IMR-90 (cell line): ENCODE results near the gene MRPL3. TPM values are rescaled to one million over a fixed set of nuclear protein-coding genes. Genes with fewer than 3 reads are reported as not detected.

ENCODE experiments used
- ATAC-seq: fragments of 200-7000 bp; cut with Tn5 transposase; 2 replicates; pipeline ENCODE4 v1.9.1; 2020; ENCODE audit warnings: low read depth, mild to moderate bottlenecking, moderate library complexity
- BruUV-seq: library from RNA; stranded (reverse); fragments of 400-500 nt; replicated peaks from 2 replicates; lab custom pipeline; 2021; lab: Mats Ljungman, UMichigan
- CTCF ChIA-PET: fragments of 300-600 bp; formaldehyde crosslinking; extraction: SDS; loops from one replicate; lab custom pipeline; 2021; ENCODE audit warnings: antibody characterized with exemption; lab: Yijun Ruan, JAX
- POLR2A ChIA-PET: fragments of 300-600 bp; sonication (Branson Sonifier 250); formaldehyde crosslinking; loops from one replicate; lab custom pipeline; 2022; ENCODE audit warnings: antibody characterized with exemption; ENCODE audit not compliant: unreplicated experiment; lab: Charles Lee
- DNase-seq: peaks from one replicate; pipeline ENCODE4 v3.0.0; 2013
- H2AFZ ChIP-seq: replicated peaks from 2 replicates; pipeline ENCODE3; 2013; ENCODE audit warnings: low read length, mild to moderate bottlenecking; ENCODE audit not compliant: poor library complexity
- H2AK5ac ChIP-seq: 2 replicates; pipeline ENCODE4 v1.6.1; 2013; ENCODE audit warnings: low read depth, low read length, inconsistent platforms
- H2AK9ac ChIP-seq: replicated peaks from 2 replicates; pipeline ENCODE3; 2013; ENCODE audit warnings: mild to moderate bottlenecking, low read depth, low read length, moderate library complexity; ENCODE audit not compliant: poor library complexity
- H2BK120ac ChIP-seq: 2 replicates; pipeline ENCODE4 v1.6.1; 2013; ENCODE audit warnings: low read depth, low read length, inconsistent platforms
- H2BK15ac ChIP-seq: 3 replicates; pipeline ENCODE4 v1.6.1; 2013; ENCODE audit warnings: low read depth, low read length, inconsistent platforms
- H2BK20ac ChIP-seq: 2 replicates; pipeline ENCODE4 v1.6.1; 2013; ENCODE audit warnings: low read depth, mild to moderate bottlenecking, inconsistent platforms, low read length, moderate library complexity
- H2BK5ac ChIP-seq: 2 replicates; pipeline ENCODE4 v1.6.1; 2013; ENCODE audit warnings: mild to moderate bottlenecking, low read depth, low read length, inconsistent platforms; ENCODE audit not compliant: poor library complexity, severe bottlenecking
- H3K14ac ChIP-seq: replicated peaks from 2 replicates; pipeline ENCODE4 v1.6.1; 2013; ENCODE audit warnings: low read depth, low read length, inconsistent platforms
- H3K18ac ChIP-seq: 2 replicates; pipeline ENCODE4 v1.6.1; 2013; ENCODE audit warnings: low read depth, low read length, control low read depth
- H3K23ac ChIP-seq: 2 replicates; pipeline ENCODE4 v1.6.1; 2013; ENCODE audit warnings: low read depth, low read length, inconsistent platforms
- H3K27ac ChIP-seq: 2 replicates; pipeline ENCODE4 v1.5.1; 2013; ENCODE audit warnings: mild to moderate bottlenecking, control low read depth, low read length; ENCODE audit not compliant: insufficient read depth
- H3K27me3 ChIP-seq: 2 replicates; pipeline ENCODE4 v1.6.1; 2013; ENCODE audit warnings: low read length; ENCODE audit not compliant: control insufficient read depth, insufficient read depth
- H3K36me3 ChIP-seq: 2 replicates; pipeline ENCODE4 v1.6.1; 2013; ENCODE audit warnings: low read length, mixed read lengths; ENCODE audit not compliant: control insufficient read depth, insufficient read depth
- H3K4ac ChIP-seq: 2 replicates; pipeline ENCODE4 v1.6.1; 2013; ENCODE audit warnings: low read depth, low read length, inconsistent platforms
- H3K4me1 ChIP-seq: 2 replicates; pipeline ENCODE4 v1.6.1; 2013; ENCODE audit warnings: low read length, mixed read lengths; ENCODE audit not compliant: control insufficient read depth, insufficient read depth
- H3K4me2 ChIP-seq: 2 replicates; pipeline ENCODE4 v1.6.1; 2013; ENCODE audit warnings: low read depth, mild to moderate bottlenecking, control low read depth, low read length, moderate library complexity
- H3K4me3 ChIP-seq: 2 replicates; pipeline ENCODE4 v1.5.1; 2013; ENCODE audit warnings: low read depth, mild to moderate bottlenecking, control low read depth, low read length, moderate library complexity; ENCODE audit not compliant: insufficient read depth
- H3K56ac ChIP-seq: 2 replicates; pipeline ENCODE4 v1.6.1; 2013; ENCODE audit warnings: low read length, inconsistent platforms; ENCODE audit not compliant: insufficient read depth; ENCODE audit errors: extremely low read depth
- H3K79me1 ChIP-seq, 2 experiments: 2 replicates each; pipeline ENCODE4 v1.6.1; 2013; ENCODE audit warnings: low read length in 2 of 2, inconsistent platforms in 1 of 2, low read depth in 1 of 2
- H3K9ac ChIP-seq: 2 replicates; pipeline ENCODE4 v1.6.1; 2013; ENCODE audit warnings: low read depth, low read length, control low read depth
- H3K9me1 ChIP-seq: 2 replicates; pipeline ENCODE4 v1.6.1; 2013; ENCODE audit warnings: low read length, inconsistent platforms; ENCODE audit not compliant: insufficient read depth
- H3K9me3 ChIP-seq: 2 replicates; pipeline ENCODE4 v1.6.1; 2013; ENCODE audit warnings: low read length; ENCODE audit not compliant: control insufficient read depth, insufficient read depth
- H4K20me1 ChIP-seq: 2 replicates; pipeline ENCODE4 v1.6.1; 2013; ENCODE audit warnings: low read length, inconsistent platforms; ENCODE audit not compliant: insufficient read depth
- H4K5ac ChIP-seq: 2 replicates; pipeline ENCODE4 v1.6.1; 2013; ENCODE audit warnings: mild to moderate bottlenecking, low read depth, low read length, control low read depth
- H4K8ac ChIP-seq, 2 experiments: 2 replicates each; pipeline ENCODE4 v1.6.1; 2013; ENCODE audit warnings: low read depth in 2 of 2, low read length in 2 of 2, control low read depth in 1 of 2, inconsistent platforms in 1 of 2
- H4K91ac ChIP-seq: 2 replicates; pipeline ENCODE4 v1.6.1; 2013; ENCODE audit warnings: low read depth, low read length, inconsistent platforms; ENCODE audit not compliant: insufficient read depth
- CEBPB ChIP-seq: IDR thresholded peaks from 2 replicates; pipeline ENCODE4 v1.6.1; 2012; ENCODE audit warnings: low read depth, low read length, improper control_type of control experiment
- CTCF ChIP-seq: conservative IDR thresholded peaks from 2 replicates; pipeline ENCODE4 v1.5.1; 2012; ENCODE audit warnings: mild to moderate bottlenecking, low read depth, low read length, improper control_type of control experiment
- MAFK ChIP-seq: IDR thresholded peaks from 2 replicates; pipeline ENCODE4 v1.6.1; 2012; ENCODE audit warnings: low read depth, low read length, improper control_type of control experiment
- POLR2A ChIP-seq: IDR thresholded peaks from 2 replicates; pipeline ENCODE4 v1.6.1; 2012; ENCODE audit warnings: mild to moderate bottlenecking, low read depth, low read length
- SMC3 ChIP-seq: fragments of 150-350 bp; IDR thresholded peaks from 2 replicates; pipeline ENCODE4 v1.6.1; 2016; ENCODE audit warnings: low read depth, mild to moderate bottlenecking, antibody characterized with exemption, low read length, moderate library complexity
- dilution Hi-C: fragments of 300-500 bp; cut with HindIII; formaldehyde crosslinking; loops from one replicate; pipeline ENCODE4 v1.14.3; 2018; ENCODE audit warnings: low sequenced_read_pairs; ENCODE audit not compliant: unreplicated experiment
- in situ Hi-C: fragments of 300-500 bp; cut with MboI; formaldehyde crosslinking; loops from 3 replicates; pipeline ENCODE4 v1.14.3; 2019; ENCODE audit warnings: low sequenced_read_pairs, inconsistent platforms, mixed read lengths
- intact Hi-C: fragments of 100-400 bp; cut with micrococcal nuclease; formaldehyde crosslinking; loops from 2 replicates; pipeline ENCODE4 v1.10.0; 2022
- polyA plus RNA-seq, 3 experiments: library from polyadenylated mRNA; depleted of rRNA; stranded (reverse); fragments of >200 nt; gene quantifications; 2 replicates each; pipeline ENCODE4 v1.2.3, GENCODE V29; 2012; ENCODE audit warnings: low replicate concordance in 1 of 3
- total RNA-seq: library from RNA; depleted of rRNA; stranded (reverse); fragments of >200 nt; gene quantifications from 2 replicates; pipeline ENCODE4 v1.2.3, GENCODE V29; 2012

The MRPL3 gene
- total and polyA plus RNA-seq, 2 of the 4 experiments (the other 2 are of a cell fraction) = 107 to 206 TPM

GRCh38 chr3:131454501-131454900, 48.3 kb downstream of the MRPL3 start:
- POLR2A ChIA-PET = no interaction called here
- no peak overlapping the region for H4K5ac ChIP-seq

More at GRCh38 chr3:131454501-131454900, 48.3 kb downstream of the MRPL3 start:
- H3K56ac ChIP-seq = no peak overlapping the region
- no peak overlapping the region for H2BK120ac ChIP-seq
- H2BK15ac ChIP-seq = no peak overlapping the region
- H3K14ac ChIP-seq = no peak overlapping the region
- no TSS peak for BruUV-seq
- no peaks in the 10 kb centered on the region for H3K79me1 ChIP-seq
- no peak overlapping the region for H2AFZ ChIP-seq
- no peaks in the 10 kb centered on the region for H4K20me1 ChIP-seq
- no peak overlapping the region for H3K23ac ChIP-seq
- H3K9ac ChIP-seq = no peak overlapping the region
- no peak overlapping the region for H3K27ac ChIP-seq
- H4K91ac ChIP-seq = no peak overlapping the region
- H3K4me3 ChIP-seq = no peak overlapping the region
- TF ChIP-seq MAFK (no peak), SMC3 (no peak), CTCF (no peak), POLR2A (no peak), CEBPB (peak; percentile 85)
- H3K27me3 ChIP-seq = no peaks in the 10 kb centered on the region
- dilution Hi-C loops = no loop called here
- H2AK9ac ChIP-seq = no peak overlapping the region
- no peak overlapping the region for H2BK20ac ChIP-seq
- no peaks in the 10 kb centered on the region for H3K36me3 ChIP-seq
- H3K4me2 ChIP-seq = no peak overlapping the region
- H3K4me1 ChIP-seq = no peaks in the 10 kb centered on the region
- H3K4ac ChIP-seq = no peak overlapping the region
- no peaks in the 10 kb centered on the region for H3K9me3 ChIP-seq
- CTCF ChIA-PET = no interaction called here
- DNase-seq (peak; percentile 66), ATAC-seq (peak; percentile 56; the same call in 1 of the 2 replicates)
- H4K8ac ChIP-seq = no peak overlapping the region
- no peak overlapping the region for H2BK5ac ChIP-seq
- no peaks in the 10 kb centered on the region for H3K9me1 ChIP-seq
- no peak overlapping the region for H2AK5ac ChIP-seq
- in situ Hi-C loops = no loop called here
- intact Hi-C loops = no loop called here
- no peak overlapping the region for H3K18ac ChIP-seq
